SH-SY5Y (cell line): Measurements from ENCODE around the gene IQGAP1.

Experiments used
- GATA2 ChIP-seq: IDR thresholded peaks from 2 replicates; pipeline ENCODE4 v1.6.1; 2011; ENCODE audit warnings: mild to moderate bottlenecking, low read depth, low read length
- GATA3 ChIP-seq: IDR thresholded peaks from 2 replicates; pipeline ENCODE4 v1.6.1; 2011; ENCODE audit warnings: low read depth, mild to moderate bottlenecking, low read length, moderate library complexity

DNA sequence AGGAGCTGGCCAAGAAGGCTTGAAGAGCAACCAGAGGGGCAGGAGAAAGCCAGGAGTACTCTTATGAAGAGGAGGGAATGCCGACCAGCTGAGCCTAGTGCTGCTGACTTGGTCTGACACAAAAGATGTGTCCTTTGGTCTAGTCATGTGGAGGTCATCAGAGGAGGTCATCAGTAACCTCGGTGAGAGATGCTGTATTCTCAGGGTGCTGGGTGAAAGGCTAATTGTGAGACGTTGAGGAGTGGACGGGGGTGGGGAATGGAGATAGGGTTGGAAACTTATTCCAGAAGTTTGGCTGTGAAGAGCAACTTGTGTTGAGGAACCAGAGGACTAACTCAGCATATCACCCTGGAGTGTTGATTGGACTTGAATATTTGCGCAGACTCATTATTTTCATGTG, 147.2 kb downstream of the IQGAP1 start:
- TF ChIP-seq GATA3: no peak
- TF ChIP-seq GATA2: no peak
